Measurements from ENCODE around the gene OR1S1.
"Not testable (repeated sequence)": the region's sequence is repeated elsewhere in the genome, so short reads cannot be mapped to it uniquely, and the experiment has no call there.

Gene OR1S1

DNA sequence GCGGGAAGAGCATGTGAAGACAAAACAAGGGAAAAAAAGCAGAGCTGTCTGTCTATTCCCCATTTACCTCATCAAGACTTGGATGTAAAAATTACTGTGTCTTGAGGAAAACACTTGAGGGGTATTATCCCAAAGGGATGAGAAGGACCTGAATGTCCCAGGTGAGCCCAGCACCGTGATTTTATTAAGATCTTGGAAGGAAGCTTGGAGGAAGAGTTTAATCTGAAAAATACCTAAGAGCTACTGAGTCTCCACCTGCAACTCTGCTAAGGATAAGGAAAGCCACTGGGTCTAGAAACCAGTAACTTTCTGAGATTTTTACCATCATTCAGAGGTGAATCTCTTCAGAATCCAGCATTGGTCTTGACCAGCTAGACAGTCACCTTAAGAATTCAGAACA lies at the start of gene OR1S1:
Gene OR1S1 (plus strand): TSS at position 301 of the 400 bp plus-strand sequence.
- DNase-seq (ENCODE audit: low read depth): not testable (repeated sequence)

DNA sequence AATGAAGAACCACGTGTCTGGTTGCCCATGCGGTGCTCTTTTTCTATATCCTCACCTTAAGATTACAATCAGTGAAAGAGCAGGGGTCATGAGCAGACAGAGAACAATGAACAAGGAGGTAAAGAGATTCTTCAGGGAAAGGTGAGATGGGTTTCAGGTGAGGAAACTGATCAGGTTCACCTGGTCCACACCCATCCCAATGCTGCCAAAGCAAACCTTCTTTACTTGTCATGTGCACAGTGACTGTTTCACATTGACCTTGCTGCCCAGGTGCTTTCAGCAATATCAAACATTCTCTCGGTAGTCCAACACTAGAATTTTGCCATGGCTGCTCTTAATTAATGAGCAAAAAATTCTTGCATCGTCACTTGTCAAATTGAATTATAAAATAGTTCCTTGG lies 48.1 kb upstream of the OR1S1 start:
- DNase-seq (ENCODE audit: low read depth): no peak

DNA sequence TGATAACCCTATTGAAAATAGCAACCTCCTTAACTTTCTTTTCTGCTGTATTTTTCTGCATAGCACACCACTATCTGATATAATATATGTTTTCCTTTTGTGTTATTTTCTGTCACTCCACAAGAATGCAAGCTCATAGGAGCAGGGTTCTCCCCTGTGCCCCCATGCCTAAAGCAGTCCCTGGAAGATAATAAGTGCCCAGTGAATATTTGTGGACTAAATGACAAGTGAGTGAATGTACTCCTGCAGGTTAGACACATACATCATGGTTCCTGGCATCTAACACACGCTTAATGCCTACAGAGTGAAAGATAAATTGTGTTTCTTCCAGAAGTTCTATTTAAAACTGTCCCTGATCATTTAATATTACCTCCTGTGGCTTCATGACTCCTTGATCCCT lies 47.5 kb upstream of the OR1S1 start:
- no peak for DNase-seq (ENCODE audit: low read depth)

DNA sequence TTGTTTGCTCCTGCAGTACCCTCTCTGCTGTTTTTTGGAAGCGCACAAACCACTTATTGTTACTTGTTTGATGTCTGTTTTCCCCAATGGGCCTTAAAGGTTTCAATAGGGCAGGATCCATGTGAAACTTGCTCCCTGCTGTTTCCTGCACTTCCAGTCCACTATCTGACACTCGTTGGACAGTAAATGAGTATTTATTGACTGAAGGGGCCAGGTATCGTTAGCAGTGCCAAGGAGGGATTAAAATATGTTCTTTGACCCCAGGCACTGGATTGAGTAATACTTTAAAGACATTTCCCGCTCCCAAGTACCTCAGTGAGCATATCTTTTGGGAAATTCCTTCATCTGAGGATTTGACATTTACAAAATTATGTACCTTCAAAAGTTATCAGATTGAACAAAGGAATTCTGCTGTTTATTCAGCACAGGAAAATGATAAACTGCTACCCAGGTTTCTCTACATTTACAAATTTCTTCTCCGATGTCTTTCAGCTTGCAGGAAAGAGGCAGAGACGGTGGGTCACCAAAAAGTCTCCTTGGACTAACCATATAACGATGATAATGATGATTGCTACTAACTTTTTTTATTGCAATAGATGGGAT lies 46.9 kb upstream of the OR1S1 start:
- no peak for DNase-seq (ENCODE audit: low read depth)

DNA sequence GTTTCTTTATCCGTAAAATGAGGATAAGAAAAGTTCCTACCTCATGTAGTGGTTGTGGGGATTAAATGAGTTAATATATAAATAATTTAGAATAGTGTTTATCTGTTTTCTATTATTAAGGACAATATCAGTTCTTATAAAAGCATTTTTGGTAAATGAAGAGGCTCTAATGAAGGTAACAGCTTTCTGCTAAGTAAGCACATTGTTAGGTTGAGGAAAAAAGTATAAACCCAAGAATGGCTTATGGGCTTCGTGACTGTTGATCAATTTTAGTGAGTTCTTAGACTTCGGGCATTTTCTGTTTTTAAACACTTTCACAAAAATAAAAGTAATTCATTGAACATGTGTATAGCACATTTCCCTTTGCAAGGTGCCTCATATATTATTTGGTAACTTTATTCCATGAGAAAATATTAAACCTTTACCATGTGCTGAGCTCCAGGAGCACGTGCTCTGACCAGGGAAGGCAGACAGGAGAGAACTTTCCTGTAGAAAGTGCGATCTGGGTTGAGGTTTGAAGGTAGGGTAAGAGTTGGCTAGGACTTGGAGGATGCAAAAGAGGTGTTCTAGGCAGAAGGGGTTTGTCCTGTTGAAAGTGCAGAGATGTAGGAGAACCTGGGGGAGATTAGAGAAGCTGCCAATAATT lies 35.0 kb upstream of the OR1S1 start:
- no peak for DNase-seq (ENCODE audit: low read depth)

DNA sequence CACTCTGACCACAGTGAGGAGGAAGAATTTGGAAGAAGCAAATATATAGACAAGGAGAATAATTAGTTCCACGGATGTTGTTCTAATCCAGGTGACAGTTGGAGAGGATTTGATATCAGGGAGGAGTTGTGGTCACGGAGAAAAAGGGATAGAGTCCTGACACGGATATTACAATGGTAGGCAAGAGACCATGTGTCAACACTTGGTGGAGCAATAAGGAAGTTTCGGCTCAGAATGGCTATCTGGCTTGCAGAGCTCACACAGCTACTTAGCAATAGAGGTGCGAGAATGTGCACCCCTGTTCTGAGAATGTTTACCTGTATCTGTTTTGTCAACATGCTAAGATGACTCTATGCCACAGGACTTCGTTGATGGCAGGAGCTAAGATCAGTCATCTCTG lies 34.1 kb upstream of the OR1S1 start:
- DNase-seq (ENCODE audit: low read depth): no peak

DNA sequence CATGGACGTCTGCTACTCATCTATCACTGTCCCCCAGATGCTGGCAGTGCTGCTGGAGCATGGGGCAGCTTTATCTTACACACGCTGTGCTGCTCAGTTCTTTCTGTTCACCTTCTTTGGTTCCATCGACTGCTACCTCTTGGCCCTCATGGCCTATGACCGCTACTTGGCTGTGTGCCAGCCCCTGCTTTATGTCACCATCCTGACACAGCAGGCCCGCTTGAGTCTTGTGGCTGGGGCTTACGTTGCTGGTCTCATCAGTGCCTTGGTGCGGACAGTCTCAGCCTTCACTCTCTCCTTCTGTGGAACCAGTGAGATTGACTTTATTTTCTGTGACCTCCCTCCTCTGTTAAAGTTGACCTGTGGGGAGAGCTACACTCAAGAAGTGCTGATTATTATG lies 32.9 kb upstream of the OR1S1 start:
- no peak for DNase-seq (ENCODE audit: low read depth)

DNA sequence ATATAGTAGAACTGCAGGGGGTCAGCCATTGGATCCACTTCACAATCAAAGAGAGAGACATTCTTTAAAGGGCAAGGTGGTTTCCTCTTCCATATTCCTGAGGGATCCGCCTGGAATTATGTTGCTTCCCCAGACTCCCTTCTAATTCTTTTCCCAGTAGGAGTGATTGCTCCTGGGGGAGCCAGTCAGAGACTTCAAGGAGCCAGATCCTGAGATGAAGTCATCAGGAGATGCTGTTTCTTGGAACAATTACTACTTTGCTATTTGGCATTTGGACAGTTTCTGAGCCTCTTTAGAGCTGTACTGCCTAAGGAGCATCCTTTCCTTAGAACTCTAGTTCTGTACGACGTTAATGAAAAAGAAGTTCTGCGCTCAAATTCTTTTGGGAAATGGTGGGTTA lies 25.6 kb upstream of the OR1S1 start:
- no peak for DNase-seq (ENCODE audit: low read depth)

DNA sequence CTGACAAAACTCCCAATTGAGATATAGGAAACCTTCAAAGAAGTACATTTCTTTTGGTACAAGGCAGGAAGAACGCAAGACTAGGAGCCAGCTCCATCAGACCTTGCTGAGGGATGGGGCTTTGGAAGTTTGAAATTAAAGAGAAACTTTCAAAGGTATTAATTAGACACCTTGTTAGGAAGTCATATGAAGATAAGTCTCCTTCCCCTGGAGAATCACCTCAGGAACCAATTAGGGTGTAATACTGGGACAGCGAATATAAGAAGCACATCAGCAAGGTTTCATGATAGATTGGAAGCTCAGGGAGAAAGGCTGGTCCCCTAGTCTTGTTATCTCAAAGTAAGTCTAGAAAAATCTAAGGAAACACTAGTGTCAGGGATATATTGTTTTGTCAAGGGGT lies 23.8 kb upstream of the OR1S1 start, which contains the start of gene OR9Q2:
Gene OR9Q2 (plus strand): TSS at position 301 of the 400 bp plus-strand sequence. CDS start 1,421 bp downstream, outside the sequence.
- DNase-seq (ENCODE audit: low read depth): no peak

DNA sequence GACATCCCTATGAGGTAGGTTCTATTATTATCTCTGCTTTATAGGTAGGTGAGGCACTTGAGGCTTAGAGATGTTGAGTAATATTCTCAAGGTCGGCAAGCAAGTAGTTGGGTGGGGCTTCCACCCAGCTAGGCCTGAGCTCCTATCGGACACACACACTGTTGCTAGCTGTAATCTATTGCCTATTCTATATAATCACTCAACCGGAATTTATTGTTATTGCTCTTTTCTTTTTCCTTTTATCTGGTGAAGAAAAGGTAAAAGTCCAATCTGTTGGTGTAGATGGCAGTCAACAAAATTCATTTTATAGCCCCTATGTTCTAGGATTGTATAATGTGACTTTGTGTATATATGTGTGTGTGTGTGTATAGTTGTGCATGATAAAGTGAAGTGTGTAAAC lies 20.3 kb upstream of the OR1S1 start:
- no peak for DNase-seq (ENCODE audit: low read depth)

DNA sequence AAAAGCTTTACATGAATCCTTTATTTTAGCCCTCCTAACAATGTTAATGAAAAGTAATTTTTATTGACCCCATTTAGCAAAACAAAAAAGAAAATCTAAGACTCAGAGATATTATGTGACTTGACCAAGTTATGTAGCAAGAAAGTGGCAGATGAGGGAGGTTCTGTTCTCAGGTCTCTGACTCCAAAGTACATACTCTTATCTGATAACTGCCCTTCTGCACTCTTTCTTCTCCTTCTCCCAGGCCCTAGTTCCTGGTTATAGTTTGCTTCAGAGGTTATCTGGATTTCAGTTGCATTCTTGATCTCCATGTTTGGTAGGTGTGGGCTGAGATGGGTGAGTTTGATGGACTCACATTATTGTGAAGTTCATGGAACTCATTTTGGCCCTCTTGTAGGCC lies 19.1 kb upstream of the OR1S1 start:
- DNase-seq (ENCODE audit: low read depth): no peak

DNA sequence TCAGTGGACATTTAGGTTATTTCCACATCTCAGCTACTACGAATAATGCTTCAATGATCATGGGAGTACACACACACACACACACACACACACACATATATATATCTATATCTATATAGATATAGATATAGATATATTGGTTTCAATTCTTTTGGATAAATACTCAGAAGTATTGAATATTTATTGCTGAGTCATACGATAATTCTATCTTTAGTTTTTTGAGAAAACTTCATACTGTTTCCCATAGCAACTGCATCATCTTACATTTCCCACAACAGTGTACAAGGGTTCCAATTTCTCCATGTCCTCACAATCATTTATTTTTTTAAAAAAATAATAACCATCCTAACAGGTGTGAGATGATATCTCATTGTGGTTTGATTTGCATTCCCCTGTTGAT lies 16.6 kb upstream of the OR1S1 start:
- DNase-seq (ENCODE audit: low read depth): no peak

DNA sequence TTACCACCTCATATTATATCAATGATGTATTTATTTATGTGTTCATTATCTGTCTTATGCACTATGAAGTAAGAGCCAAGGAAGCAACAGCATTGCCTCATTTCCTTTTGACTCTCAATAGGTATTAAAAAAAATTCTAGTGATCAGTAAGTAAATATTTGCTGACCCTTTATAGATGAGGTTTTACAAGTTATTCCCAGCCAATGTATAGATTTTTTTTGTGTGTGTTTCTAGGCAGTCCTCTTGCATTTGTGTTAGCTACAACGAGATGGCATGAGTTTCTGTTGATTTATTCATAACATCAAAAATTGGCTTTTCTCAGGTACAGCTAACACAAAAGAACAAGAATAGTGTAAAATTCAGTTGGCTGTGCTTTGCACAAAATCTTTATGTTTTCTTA lies 13.2 kb upstream of the OR1S1 start:
- DNase-seq (ENCODE audit: low read depth): no peak

DNA sequence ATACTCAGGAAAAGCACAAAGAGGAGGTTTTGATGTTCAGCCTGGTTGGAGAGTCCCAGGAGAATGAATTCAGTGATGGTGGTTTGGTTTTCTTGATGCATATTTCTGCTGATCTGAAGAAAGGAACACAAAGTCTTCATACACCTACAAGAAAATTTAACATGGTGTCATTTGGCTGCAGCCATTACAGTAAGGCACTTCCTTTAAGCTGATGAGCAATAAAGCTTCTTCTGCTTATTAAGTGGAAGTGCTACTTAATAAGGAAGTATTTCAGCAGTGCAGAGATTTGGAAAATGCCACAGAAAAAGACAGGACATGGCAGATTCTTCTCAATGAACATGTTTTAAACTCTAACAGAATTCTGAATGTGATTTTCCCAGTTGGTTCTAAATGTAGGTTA lies 8.5 kb upstream of the OR1S1 start, which contains the start of gene OR1S2:
Gene OR1S2 (minus strand): TSS at position 101 of the 400 bp plus-strand sequence. CDS start 0 bp downstream, at position 101.
- no peak for DNase-seq (ENCODE audit: low read depth)

DNA sequence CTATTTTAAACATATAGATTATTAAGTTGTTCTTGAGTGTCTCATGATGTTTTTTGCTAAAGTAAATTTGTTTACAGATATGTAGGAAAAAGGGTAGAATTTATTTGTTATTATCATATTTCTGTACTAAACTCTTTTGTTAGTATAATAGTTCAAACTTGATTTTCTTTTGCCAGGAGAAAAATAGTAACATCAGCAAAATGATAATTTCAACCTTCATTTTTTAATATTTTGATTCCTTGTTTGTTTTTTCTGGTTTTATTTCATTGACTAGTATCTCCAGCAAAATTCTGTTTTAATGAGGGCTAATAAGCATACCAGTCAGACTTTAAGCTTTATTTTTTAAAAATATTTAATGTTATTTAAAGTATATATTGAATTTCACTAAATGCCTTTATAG lies 4.0 kb downstream of the OR1S1 start:
- no peak for DNase-seq (ENCODE audit: low read depth)

DNA sequence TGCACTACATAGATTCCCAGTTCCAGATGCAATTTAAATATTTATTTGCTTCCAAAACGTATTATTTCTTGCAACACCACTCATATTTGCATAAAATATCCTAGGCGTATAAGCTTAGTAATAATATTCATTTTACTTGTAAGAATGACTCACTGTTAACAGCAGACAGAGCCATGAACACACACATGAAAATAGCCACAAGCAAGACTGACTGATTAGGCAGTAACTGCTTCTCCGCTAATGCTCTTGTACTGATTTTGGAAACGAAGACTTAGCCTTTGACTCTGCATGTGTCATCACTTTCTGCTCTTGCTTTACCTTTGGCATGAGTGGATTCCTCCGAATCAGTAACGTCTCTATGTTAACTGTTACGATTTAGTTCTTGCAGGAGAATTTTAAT lies 10.2 kb downstream of the OR1S1 start:
- DNase-seq (ENCODE audit: low read depth): no peak

DNA sequence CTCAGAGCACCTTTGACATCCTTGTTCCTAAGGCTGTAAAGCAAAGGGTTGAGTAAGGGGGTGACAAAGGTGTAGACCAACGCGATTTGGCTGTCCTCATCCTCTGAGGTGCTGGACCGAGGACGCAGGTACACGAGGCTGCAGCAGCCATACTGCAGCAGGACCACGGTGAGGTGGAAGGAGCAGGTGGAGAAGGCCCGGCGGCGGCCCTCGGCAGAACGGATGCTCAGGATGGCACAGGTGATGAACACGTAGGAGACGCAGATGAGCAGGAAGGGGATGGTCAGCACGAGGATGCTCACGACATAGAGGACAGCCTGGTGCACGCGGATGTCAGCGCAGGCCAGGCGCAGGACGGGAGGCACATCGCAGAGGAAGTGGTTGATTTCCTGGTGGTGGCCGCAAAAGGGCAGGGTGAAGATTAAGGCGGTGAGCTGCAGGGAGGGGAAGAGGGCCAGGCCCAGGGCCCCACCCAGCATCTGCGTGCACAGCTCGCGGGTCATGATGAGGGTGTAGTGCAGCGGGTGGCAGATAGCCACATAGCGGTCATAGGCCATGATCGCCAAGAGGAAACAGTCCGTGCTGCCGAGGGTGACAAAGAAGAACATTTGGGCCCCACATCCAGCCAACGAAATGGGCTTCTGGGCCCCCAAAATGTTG lies 15.6 kb downstream of the OR1S1 start:
- DNase-seq (ENCODE audit: low read depth): no peak

DNA sequence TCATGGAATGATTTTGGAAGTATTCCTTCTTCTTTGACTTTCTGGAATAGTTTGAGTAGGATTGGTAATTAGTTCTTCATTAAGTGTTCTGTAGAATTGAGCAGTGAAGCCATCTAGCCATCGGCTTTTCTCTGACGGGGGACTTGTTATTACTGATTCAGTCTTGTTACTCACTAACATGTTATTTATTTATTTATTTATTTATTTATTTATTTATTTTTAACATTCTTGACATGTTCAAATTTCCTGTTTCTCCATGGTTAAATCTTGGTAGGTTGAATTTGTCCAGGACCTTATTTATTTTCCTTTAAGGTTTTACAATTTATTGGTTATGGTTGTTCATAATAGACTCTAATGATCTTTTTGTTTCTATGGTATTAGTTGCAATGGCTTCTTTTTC lies 31.4 kb downstream of the OR1S1 start:
- no peak for DNase-seq (ENCODE audit: low read depth)

DNA sequence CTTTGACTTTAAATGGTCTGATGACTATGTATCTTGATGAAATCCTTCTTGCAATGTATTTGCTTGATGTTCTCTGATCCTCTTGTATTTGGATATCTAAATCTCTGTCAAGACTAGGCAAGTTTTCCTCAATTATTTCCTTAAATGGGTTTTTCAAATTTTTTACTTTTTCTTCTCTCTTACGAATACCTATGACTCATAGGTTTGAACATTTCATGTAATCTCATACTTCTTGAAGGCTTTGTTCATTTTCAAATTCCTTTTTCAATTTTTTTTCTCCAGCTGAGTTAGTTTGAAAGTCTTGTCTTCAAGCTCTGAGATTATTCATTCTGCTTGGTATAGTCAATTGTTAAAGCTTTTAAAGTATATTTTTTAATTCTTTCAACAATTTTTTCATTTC lies 42.4 kb downstream of the OR1S1 start:
- no peak for DNase-seq (ENCODE audit: low read depth)

DNA sequence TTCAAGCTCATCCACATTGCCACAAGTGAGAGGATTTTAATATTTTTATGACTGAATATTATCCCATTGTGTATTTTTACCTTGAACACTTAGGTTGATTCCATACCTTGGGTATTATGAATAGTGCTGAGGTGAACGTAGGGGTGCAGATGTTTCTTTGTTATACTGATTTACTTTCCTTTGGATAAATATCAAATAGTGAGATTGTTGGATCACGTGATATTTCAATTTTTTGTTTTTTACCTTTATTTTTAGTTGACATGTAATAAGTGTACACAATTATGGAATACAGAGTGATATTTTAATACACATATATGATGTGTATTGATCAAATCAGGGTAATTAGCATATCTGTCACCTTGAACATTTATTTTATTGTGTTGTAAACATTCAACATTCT lies 47.5 kb downstream of the OR1S1 start:
- DNase-seq (ENCODE audit: low read depth): no peak
